Measurements from ENCODE around the gene TMEM94.
"Not testable (repeated sequence)": the region's sequence is repeated elsewhere in the genome, so short reads cannot be mapped to it uniquely, and the experiment has no call there.

The TMEM94 gene

DNA sequence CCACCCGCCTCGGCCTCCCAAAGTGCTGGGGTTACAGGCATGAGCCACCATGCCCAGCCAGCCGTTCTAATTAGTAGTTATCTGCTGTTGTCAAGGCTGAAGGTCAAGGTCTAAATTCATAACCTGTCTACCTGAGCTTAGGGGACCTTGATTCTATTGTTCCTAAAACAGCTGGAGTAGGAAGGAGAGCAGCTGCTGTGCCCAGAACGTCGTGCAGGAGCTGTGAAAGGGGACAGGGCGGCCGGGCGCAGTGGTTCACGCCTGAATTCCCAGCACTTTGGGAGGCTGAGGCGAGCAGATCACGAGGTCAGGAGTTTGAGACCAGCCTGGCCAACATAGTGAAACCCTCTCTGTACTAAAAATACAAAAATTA is 21.0 kb downstream of the TMEM94 start:
- not testable (repeated sequence) for DNase-seq

DNA sequence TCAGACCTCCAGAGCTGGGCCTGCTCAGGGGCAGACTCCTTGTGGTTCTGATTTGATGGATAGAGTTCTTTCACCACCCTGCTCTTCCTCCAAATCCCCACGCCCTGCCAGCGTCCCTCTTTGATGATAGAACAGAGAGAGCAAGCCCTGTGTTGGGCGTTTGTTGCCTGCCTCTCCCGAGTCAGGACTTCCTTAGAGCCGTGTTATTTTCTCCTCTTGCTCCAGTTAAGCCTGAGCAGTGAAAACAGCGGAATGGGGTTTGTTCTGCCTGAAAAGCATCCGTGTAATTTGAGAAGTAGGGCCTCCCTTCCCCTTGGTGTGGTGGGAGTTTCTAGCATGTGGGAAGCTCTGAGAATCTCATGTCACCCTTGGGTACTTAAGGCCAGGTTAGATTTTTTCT is 22.1 kb downstream of the TMEM94 start:
- no peak for DNase-seq

DNA sequence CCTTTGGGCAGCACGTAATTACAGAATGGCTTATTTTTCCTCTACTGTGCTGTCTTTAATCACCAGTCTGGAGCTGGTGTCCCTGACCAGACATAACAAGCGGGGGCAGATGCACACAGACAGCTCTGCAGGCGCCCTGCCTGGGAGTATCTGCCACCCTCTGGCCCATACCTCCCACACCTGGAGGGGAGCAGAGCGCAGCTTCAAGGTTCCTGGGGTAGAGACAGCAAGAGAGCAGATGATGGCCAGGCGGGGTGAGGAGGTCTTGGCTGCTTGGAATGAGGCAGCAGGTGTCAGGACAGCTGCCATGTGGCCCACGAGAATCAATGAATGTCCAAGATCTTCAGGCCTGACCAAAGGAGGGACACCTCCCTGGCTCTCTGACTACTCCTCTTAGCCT is 23.8 kb downstream of the TMEM94 start:
- DNase-seq: peak; percentile 39

DNA sequence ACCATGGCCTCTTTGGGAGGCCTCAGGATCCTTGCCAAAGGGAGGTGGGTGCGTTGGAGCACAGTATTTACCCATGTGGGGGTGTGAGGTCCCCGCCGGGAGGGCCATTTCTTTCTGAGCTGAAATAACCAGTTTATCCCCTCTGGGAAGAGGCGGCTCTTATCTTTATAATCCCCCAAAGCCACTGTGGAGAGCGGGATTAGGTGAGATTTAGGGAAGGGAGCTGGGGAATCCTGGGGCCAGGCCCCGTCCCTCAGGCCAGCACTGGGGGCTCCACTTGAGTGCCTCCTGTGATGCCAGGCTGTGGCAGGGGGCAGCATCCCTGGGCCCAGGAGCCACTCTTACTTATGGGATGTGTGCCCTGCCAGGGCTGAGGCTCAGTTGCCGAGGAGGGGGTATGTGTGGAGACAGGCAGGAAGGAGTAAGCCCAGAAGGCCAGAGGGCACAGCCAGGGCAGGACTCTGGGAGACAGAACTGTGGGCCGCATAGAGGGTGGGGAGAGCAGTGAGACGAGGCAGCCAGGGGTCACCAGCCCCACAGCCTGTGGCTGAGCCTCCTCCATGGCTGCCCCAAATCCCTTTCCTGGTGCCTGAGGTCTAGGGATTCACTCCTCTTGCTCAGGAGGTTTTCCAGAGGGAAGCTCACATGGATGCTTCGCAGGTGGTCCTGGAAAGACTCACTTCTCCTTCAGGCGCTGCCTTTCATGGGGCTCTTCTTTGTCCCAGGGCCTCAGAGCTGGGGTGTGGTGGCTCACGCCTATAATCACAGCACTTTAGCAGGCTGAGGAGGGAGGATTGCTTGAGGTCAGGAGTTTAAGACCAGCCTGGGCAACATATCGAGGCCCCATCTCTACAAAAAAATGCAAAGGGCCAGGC is 25.0 kb downstream of the TMEM94 start:
- no peak for DNase-seq

DNA sequence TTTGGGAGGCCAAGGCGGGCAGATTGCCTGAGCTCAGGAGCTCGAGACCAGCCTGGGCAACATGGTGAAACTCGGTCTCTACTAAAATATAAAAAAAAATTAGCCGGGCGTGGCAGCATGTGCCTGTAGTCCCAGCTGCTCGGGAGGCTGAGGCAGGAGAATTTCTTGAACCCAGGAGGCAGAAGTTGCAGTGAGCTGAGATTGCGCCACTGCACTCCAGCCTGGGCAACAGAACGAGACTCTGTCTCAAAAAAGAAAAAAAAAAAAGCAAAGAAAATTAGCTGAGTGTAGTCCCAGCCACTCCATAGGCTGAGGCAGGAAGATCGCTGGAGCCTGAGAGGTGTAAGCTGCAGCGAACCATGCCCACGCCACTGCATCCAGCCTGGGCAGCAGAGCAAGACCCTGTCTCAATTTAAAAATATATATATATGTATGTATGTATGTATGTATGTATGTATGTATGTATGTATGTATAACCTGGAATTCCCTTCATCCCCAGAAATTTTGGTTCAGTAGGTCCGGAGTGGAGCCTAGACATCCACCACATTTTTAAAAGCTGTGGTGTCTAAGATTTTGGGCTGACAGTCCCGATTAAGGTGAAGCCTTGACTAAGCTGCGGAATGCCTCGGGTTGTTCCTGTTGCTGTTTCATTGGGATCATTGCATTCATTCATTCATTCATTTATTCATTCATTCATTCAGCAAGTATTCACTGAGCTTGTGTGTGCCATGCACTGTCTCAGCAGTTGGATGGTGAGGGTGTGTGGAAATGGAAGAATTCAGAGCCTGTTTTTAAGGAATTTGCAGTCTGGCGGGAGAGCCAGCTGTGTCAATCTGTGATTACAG is 25.9 kb downstream of the TMEM94 start:
- no peak for DNase-seq

DNA sequence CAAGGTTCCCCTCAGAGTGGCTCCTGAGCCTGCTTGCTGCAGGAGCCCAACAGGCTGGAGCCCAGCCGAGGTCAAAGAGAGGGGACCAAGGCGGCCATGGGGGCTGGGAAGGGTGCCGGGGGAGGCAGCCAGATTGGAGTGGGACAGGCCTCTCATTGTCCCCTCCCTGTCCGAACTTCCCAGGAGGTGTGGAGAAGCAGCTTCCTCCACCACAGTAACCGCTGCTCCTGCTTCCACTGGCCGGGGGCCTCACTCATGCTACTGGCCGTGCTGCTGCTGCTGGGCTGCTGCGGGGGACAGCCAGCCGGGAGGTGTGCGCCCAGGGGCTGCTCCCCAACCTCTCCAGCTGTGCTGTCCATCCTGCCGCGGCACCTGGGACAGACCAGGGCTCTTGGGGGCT is 29.3 kb downstream of the TMEM94 start:
- DNase-seq: no peak

DNA sequence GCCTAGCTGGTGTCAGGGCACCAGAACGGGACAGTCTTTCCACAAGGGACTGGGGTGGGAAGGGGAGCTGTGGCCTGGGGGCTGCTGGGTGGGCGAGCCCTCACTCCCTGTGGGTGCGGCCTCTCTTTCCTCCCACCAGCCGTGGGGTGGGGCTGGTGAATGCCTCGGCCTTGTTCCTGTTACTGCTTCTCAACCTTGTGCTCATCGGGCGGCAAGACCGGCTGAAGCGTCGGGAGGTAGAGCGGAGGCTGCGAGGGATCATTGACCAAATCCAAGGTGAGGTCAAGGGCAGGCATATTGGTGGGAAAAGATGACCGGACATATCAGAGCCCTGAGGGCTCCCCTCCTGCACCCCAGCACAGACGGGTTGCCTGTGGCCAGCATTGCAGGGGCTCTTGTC is 29.7 kb downstream of the TMEM94 start:
- DNase-seq: no peak

DNA sequence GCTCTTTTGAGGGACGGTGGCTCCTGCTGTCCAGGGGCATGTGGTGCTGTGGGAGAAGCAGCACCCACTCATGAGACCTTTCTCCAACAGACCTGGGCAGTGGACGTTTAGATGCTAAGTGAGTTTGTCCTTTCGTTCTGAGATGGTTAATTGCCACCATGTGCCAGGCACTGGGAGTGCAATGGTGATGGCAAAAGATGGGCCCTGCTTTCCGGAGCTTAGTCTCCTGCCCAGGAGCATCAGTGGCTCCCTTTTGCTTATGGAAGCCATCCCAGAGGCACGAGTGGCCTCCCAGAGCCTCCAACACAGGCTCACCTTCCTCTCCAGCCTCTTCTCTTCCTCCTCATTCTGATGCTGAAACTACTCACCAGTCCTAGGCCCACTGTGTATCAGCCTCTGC is 30.5 kb downstream of the TMEM94 start:
- no peak for DNase-seq

DNA sequence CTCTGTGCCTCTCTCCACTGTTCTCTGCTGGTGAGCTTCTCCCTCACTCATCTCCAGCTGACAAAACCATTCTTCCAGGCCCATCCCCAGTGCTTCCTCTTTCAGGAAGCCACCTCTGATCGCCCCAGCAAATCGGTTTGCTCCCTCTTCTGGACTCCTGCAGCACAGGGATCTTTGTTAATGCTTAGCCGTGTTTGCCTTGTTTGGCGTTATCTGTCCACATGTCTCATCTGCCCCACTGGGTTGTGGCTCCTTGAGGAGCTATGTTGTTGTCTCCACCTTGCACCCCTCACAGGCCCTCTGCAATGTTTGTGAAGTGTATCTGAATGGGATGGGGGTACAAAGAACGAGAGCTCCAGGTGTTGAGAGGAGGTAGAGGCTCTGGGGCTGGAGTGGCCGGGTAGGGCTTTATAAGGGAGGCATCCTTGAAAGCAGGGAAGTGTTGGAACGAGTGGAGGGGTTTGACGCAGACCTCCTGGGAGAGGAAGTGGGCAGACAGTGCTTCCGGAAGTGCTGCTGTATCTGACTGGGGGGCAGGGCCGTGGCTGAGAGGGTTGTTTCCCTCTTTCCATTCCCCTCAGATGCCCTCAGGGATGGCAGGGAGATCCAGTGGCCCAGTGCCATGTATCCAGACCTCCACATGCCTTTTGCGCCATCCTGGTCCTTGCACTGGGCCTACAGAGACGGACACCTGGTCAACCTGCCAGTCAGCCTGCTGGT is 31.1 kb downstream of the TMEM94 start:
- no peak for DNase-seq

DNA sequence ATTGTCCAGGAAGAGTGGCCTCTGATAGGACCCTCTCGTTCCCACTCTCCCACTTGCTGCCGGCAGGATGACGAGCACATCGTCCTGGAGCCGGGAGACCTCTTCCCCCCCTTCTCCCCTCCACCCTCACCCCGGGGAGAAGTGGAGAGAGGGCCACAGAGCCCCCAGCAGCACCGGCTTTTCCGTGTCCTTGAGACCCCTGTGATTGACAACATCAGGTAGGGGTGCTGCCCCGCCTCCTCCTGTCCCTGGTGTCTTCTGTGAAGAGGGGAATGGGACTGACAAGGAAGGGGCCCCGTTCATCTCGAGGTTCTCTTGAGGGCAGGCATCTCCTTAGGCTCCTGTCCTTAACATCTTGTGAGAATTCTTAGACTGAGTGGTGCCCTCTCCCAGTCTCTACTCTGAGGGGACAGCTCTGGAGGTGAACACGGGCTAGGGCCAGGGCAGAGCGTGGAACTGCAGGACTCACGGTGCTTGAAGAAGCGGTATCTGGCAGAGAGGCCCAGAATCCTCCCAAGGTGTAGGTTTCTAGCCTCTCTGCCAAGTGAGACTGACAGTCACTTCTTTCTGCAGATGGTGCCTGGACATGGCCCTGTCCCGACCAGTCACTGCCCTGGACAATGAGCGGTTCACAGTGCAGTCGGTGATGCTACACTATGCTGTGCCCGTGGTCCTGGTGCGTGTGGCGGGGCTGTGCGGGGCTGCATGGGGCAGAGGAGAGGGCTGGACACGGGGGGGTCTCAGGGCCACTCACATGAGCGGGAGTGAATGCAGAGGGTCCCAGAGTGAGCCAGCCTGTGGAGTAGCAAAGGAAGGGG is 32.5 kb downstream of the TMEM94 start:
- DNase-seq: no peak

DNA sequence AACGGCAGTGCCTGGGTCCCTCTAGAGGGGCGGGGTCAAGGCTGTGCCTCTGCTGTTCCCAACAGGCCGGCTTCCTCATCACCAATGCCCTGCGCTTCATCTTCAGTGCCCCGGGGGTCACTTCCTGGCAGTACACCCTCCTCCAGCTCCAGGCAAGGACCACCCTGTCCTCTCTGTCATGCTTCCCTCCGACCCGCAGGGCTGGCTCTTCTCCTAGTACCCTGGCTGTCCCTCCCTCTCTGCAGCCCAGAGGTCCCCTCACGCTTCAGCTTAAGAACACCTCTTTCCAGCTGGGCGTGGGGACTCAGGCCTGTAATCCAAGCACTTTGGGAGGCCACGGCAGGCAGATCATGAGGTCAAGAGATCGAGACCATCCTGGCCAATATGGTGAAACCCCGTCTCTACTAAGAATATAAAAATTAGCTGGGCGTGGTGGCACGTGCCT is 33.1 kb downstream of the TMEM94 start:
- DNase-seq: no peak

DNA sequence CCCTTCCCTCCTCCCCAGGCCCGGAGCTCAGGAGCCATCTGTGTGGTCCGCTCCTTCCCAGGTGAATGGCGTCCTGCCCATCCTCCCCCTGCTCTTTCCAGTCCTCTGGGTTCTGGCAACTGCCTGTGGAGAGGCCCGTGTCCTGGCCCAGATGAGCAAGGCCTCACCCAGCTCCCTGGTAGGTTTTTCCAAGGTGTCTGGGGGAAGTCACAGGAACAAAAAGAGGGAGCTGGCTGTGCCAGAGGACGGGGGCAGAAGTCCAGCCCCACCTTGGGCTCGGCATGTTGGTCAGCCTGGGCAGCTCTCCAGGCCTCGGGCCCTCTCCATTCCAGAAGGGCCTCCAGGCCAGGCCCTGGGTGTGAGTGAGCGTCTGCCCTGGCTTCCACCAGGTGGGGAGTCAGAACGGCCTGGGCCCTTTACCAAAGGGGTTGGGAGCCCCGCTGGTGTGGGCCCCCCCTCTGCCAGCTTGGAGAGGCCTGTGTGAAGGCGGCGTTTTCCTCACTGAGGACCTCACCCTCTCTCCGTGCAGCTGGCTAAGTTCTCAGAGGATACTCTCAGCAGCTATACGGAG is 33.8 kb downstream of the TMEM94 start:
- DNase-seq: no peak

DNA sequence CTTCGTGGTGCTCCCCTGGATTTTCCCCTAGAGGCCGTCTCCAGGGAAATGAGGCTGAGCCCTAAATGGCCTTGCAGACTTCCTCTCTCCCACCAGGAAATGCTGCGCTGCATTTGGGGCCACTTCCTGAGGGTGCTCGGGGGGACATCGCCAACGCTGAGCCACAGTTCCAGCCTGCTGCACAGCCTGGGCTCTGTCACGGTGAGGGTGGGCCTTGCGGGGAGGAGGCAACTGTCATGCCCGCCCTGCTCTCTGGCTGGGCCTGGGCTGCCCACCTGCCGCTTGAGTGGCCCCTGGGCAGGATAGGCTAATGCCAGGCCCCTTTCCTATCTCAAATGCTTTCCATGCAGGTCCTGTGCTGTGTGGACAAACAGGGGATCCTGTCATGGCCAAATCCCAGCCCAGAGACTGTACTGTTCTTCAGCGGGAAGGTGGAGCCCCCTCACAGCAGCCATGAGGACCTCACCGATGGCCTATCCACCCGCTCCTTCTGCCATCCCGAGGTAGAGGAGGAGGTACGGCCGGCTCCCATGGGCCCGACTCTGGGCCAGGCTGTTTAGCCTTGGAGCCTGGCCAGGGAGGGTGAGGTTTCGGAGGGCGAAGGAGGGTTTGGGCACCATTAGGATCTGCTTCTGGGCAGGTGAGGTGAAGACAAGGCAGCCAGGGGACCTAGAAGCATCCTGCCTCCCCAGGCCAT is 34.7 kb downstream of the TMEM94 start:
- no peak for DNase-seq

DNA sequence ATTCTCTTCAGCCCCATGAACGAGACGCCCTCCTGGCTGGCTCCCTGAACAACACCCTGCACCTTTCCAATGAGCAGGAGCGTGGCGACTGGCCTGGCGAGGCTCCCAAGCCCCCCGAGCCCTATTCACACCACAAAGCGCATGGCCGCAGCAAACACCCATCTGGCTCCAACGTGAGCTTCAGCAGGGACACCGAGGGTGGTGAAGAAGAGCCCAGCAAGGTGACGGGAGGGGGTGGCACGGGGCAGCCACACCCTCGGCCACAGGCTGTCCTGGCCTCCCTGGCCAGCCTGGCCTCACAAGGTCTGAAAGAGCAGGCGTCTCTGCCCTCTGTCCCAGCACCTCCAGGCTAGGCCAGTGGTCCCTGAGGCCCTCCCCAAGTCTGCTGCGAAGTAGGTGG is 35.2 kb downstream of the TMEM94 start:
- no peak for DNase-seq

DNA sequence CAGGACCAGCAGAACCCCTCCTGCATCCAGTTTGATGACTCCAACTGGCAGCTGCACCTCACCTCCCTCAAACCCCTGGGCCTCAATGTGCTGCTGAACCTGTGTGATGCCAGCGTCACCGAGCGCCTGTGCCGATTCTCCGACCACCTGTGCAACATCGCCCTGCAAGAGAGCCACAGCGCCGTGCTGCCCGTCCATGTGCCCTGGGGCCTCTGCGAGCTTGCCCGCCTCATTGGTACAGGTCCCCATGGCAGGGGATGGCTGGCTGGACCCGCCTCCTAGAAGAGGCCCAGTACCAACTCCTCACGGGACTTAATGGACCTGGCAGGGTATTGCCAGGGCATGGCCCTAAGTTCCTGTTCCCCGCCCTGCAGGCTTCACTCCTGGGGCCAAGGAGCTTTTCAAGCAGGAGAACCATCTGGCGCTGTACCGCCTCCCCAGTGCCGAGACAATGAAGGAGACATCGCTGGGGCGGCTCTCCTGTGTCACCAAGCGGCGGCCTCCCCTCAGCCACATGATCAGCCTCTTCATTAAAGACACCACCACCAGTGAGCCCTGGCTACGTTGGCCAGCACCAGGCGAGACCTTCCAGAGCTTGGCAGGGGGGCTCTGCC is 36.2 kb downstream of the TMEM94 start:
- DNase-seq: no peak

DNA sequence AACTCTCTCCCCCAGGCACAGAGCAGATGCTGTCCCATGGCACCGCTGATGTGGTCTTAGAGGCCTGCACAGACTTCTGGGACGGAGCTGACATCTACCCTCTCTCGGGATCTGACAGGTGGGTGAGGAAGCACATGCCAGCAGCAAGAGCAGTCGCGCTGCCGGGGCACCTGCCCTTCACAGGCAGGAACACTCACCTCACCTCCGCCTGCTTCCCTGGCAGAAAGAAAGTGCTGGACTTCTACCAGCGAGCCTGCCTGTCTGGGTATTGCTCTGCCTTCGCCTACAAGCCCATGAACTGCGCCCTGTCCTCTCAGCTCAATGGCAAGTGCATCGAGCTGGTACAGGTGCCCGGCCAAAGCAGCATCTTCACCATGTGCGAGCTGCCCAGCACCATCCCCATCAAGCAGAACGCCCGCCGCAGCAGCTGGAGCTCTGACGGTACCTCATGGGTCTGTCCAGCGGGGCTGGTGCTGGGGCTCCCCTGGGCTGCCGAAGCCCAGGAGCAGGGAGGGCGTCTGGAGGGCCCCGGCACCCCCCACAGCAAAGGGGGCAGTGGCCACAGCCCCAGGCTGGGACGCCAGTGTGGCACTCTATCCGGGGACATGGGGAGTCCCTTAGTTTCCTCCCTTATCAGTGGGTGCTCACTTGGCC is 37.2 kb downstream of the TMEM94 start:
- no peak for DNase-seq

DNA sequence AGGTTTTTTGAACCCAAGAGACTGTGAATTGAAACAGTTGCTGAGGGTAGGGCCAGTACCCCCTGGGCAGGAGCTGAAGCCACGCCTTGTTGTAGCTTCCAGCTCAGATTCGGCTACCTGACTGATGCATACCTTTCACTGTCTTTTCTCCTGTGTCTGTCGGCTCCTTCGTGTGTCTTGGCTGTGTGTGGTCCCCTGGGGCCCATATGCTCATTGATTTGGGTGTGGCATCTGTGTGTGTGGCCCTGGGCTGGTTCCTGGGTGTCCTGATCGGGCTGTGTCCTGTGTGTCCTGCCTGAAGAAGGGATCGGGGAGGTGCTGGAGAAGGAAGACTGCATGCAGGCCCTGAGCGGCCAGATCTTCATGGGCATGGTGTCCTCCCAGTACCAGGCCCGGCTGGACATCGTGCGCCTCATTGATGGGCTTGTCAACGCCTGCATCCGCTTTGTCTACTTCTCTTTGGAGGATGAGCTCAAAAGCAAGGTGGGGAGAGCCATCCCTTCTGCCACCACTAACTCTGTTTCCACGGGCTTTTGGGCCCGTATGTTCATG is 38.0 kb downstream of the TMEM94 start:
- no peak for DNase-seq

DNA sequence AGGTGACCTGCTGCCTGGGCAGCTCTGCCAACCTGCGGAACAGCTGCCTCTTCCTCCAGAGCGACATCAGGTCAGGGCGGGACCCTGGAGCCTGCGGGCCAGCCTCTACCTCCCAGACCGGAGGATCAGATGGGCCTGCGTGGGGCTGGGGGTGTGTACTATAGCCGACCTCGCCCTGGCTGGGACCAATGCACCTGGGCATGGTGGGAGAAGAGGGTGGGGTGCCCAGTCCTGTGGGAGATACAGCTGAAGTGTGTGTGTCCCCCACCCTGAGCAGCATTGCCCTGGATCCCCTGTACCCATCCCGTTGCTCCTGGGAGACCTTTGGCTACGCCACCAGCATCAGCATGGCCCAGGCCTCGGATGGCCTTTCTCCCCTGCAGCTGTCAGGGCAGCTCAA is 39.6 kb downstream of the TMEM94 start:
- DNase-seq: no peak

DNA sequence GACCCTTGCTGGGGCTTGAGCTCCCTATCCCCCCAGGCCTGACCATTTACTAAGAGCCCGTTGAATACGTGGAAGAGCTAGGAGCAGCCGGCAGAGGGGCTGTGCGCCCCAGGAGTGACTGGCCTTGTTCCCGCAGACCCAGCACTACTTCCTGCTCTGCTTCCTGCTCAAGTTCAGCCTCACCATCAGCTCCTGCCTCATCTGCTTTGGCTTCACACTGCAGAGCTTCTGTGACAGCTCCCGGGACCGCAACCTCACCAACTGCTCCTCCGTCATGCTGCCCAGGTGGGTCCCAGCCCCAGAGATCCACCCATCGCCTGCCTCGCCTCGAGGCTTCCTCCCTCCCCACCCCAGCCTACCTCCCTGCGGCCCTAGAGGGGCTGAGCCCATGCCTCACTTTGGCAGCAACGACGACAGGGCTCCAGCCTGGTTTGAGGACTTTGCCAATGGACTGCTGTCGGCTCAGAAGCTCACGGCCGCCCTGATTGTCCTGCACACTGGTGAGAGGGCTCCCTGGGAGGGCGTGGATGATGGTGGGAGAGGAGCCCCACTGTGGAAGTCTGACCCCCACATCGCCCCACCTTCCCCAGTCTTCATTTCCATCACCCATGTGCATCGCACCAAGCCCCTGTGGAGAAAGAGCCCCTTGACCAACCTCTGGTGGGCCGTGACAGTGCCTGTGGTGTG is 41.7 kb downstream of the TMEM94 start:
- no peak for DNase-seq
